ENCODE results near the gene BORCS5.

Gene BORCS5

DNA sequence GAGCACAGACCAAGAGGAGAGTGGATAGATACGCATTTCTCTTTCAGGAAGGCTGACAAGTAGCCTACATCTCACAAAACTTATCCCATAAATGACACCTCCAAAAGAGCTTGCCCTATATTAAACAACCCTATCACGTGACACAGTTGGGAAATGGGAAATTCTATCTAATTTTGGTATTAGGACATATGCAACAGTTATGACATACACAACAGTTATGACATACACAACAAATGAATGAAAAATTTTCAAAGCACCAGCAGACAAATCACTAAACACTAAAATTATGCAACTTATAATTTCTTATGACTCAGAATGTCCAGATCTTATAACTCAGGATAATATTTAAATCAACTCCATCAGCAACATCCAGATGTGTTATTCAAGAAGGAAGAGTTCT is 151.7 kb downstream of the BORCS5 start:
- H3K36me3 ChIP-seq (ENCODE audit: control insufficient read depth, insufficient read depth, low read length): no peaks in the 10 kb centered on the region
- H3K4me1 ChIP-seq (ENCODE audit: control insufficient read depth, insufficient read depth, low read length): peaks cover 13% of the 10 kb centered on the region
- no peak overlapping the region for H3K4me3 ChIP-seq (ENCODE audit: insufficient read depth, low read depth, low read length)
- 89 to 91% methylated on average over 1 to 2 of the region's 2 CpGs for WGBS, 2 experiments
- no peaks in the 10 kb centered on the region for H3K27me3 ChIP-seq (ENCODE audit: control insufficient read depth, insufficient read depth, low read length, poor library complexity, severe bottlenecking)
- H3K27ac ChIP-seq (ENCODE audit: insufficient read depth, low read depth, low read length, poor library complexity, severe bottlenecking): no peak overlapping the region
- H3K9me3 ChIP-seq (ENCODE audit: control insufficient read depth, low read length): no peaks in the 10 kb centered on the region

DNA sequence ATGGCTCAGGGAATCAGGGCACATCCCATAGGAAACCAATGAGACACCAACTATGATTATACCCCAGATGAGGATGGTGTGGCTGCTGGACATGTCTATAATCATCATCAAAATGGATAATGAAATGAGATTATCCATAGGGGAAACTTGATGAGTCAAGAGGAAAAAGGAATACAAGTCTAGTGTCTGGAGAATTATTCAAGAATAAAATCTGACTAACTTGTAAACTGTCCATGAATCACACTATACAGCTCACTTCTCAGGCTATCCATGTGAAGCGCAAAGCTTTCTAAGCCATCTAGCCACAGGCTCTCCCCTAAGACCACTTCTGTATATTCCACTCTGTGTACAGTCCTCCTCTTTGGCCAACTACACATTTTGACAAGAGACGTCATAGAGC is 153.3 kb downstream of the BORCS5 start:
- WGBS, 2 experiments: 97 to 99% methylated on average over 2 of the region's 2 CpGs
- Histone ChIP-seq H3K27ac (ENCODE audit: insufficient read depth, low read depth, low read length, poor library complexity, severe bottlenecking) (no peak overlapping the region), H3K36me3 (ENCODE audit: control insufficient read depth, insufficient read depth, low read length) (no peaks in the 10 kb centered on the region), H3K27me3 (ENCODE audit: control insufficient read depth, insufficient read depth, low read length, poor library complexity, severe bottlenecking) (no peaks in the 10 kb centered on the region), H3K4me1 (ENCODE audit: control insufficient read depth, insufficient read depth, low read length) (peaks cover 13% of the 10 kb centered on the region), H3K4me3 (ENCODE audit: insufficient read depth, low read depth, low read length) (no peak overlapping the region), H3K9me3 (ENCODE audit: control insufficient read depth, low read length) (no peaks in the 10 kb centered on the region)

DNA sequence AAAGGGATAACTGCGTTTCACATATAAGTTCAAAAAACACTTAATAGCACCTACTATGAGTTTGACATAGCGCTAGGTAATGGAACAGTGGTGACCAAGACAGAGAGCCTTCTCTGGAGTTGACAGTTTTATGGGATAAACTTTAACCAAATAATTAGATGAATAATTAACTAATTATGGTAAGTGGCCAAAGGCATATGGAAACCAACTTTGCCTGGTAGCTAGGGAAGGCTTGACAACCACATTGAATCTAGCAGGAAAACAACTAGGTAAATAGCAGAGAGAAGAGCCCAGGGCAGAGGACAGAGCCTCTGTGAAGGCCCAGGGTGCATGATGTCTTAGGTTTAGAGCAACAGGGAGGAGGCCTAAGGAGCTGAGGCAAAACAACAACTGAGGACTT is 153.7 kb downstream of the BORCS5 start:
- Histone ChIP-seq H3K9me3 (ENCODE audit: control insufficient read depth, low read length) (no peaks in the 10 kb centered on the region), H3K4me1 (ENCODE audit: control insufficient read depth, insufficient read depth, low read length) (peaks cover 13% of the 10 kb centered on the region), H3K27ac (ENCODE audit: insufficient read depth, low read depth, low read length, poor library complexity, severe bottlenecking) (no peak overlapping the region), H3K36me3 (ENCODE audit: control insufficient read depth, insufficient read depth, low read length) (no peaks in the 10 kb centered on the region), H3K27me3 (ENCODE audit: control insufficient read depth, insufficient read depth, low read length, poor library complexity, severe bottlenecking) (no peaks in the 10 kb centered on the region), H3K4me3 (ENCODE audit: insufficient read depth, low read depth, low read length) (no peak overlapping the region)
- 100% methylated on average over 2 of the region's 2 CpGs for WGBS, 2 experiments

DNA sequence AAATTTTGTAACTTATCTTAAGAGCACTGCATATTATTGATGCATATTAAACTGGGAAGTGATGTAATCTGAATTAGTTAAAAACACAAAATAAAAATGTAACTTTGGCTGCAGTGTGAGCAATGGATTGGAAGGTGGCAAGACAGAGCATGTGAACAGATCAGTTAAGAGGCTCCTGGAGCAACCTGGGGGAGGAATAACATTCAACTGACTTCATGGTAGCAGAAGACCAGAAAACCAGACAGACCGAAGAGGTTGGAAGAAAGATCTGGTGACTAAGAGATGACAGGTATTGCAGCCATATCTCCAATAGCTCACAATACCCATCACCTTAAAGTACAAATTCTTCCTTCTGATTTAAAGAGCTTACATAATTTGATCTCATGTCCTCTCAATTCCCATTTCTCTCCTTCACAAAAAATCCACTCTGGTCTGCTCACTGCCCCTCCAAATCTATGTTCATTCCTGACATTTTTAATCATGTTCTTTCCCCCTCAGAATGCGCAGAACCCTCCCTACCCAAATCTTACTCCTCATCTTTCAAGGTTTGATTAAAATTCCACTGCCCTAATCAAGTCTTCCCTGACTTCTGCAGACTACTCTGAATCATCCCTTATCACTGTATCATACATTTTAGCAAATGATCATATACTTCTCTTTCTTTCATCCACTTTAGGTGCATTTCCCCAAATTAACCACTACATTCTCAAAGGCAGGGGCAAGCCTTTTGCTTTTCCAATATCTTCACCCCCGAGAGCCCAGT is 154.3 kb downstream of the BORCS5 start:
- 68 to 93% methylated on average over 2 to 3 of the region's 3 CpGs for WGBS, 2 experiments
- no peak overlapping the region for H3K27ac ChIP-seq (ENCODE audit: insufficient read depth, low read depth, low read length, poor library complexity, severe bottlenecking)
- no peaks in the 10 kb centered on the region for H3K36me3 ChIP-seq (ENCODE audit: control insufficient read depth, insufficient read depth, low read length)

DNA sequence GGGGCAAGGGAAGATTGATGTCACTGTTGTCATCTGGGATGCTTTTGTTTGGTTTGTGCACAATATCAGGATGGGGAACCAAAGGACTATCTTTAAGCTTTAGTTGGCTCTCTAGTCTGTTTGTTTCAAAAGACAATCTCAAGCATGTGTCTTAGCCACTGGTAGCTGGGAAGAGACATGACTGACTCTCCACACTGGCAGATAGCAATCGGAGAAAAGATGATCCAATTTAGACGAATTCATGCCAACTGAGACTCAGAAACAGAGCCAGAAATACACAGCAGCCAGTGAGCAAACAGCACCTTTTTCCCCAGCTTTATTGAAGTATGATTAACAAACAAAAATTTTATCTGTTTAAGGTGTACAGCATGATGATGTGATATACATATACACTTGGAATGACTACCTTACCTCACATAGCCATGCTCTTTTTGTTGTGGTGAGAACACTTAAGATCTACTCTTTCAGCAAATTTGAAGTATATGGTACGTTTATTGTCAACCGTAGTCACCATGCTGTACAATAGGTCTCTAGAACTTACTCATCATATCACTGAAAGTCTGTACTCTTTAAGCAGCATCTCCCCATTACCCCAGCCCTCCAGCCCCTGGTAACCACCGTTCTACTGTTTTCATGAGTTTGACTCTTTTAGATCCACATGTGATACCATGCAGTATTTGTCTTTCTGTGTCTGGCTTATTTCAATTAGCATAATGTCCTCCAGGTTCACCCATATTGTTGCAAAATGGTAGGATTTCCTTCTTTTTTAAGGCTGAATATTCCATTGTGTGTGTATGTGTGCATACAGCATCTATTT is 155.2 kb downstream of the BORCS5 start:
- whole genome bisulfite sequencing, 2 experiments: 86 to 97% methylated on average over 5 of the region's 5 CpGs

More for the DNA sequence above, 154.3 kb downstream of the BORCS5 start:
- no peaks in the 10 kb centered on the region for H3K9me3 ChIP-seq (ENCODE audit: control insufficient read depth, low read length)
- no peak overlapping the region for H3K4me3 ChIP-seq (ENCODE audit: insufficient read depth, low read depth, low read length)
- peaks cover 11% of the 10 kb centered on the region for H3K4me1 ChIP-seq (ENCODE audit: control insufficient read depth, insufficient read depth, low read length)
- H3K27me3 ChIP-seq (ENCODE audit: control insufficient read depth, insufficient read depth, low read length, poor library complexity, severe bottlenecking): no peaks in the 10 kb centered on the region

GRCh38 chr12:12513416-12514006 is 156.6 kb downstream of the BORCS5 start:
- 86 to 90% methylated on average over 2 to 3 of the region's 3 CpGs for WGBS, 2 experiments
- no peak overlapping the region for H3K4me3 ChIP-seq (ENCODE audit: insufficient read depth, low read depth, low read length)
- no peaks in the 10 kb centered on the region for H3K9me3 ChIP-seq (ENCODE audit: control insufficient read depth, low read length)
- H3K27ac ChIP-seq (ENCODE audit: insufficient read depth, low read depth, low read length, poor library complexity, severe bottlenecking): no peak overlapping the region
- no peaks in the 10 kb centered on the region for H3K36me3 ChIP-seq (ENCODE audit: control insufficient read depth, insufficient read depth, low read length)
- H3K4me1 ChIP-seq (ENCODE audit: control insufficient read depth, insufficient read depth, low read length): no peaks in the 10 kb centered on the region
- H3K27me3 ChIP-seq (ENCODE audit: control insufficient read depth, insufficient read depth, low read length, poor library complexity, severe bottlenecking): no peaks in the 10 kb centered on the region

More for the DNA sequence above, 155.2 kb downstream of the BORCS5 start:
- Histone ChIP-seq H3K4me3 (ENCODE audit: insufficient read depth, low read depth, low read length) (no peak overlapping the region), H3K4me1 (ENCODE audit: control insufficient read depth, insufficient read depth, low read length) (peaks cover 2% of the 10 kb centered on the region), H3K27me3 (ENCODE audit: control insufficient read depth, insufficient read depth, low read length, poor library complexity, severe bottlenecking) (no peaks in the 10 kb centered on the region), H3K27ac (ENCODE audit: insufficient read depth, low read depth, low read length, poor library complexity, severe bottlenecking) (no peak overlapping the region), H3K36me3 (ENCODE audit: control insufficient read depth, insufficient read depth, low read length) (no peaks in the 10 kb centered on the region), H3K9me3 (ENCODE audit: control insufficient read depth, low read length) (no peaks in the 10 kb centered on the region)

- WGBS, 2 experiments: 92 to 97% methylated on average over 3 of the region's 3 CpGs
- no peak overlapping the region for H3K4me3 ChIP-seq (ENCODE audit: insufficient read depth, low read depth, low read length)
- no peaks in the 10 kb centered on the region for H3K9me3 ChIP-seq (ENCODE audit: control insufficient read depth, low read length)
- H3K27ac ChIP-seq (ENCODE audit: insufficient read depth, low read depth, low read length, poor library complexity, severe bottlenecking): no peak overlapping the region
- H3K4me1 ChIP-seq (ENCODE audit: control insufficient read depth, insufficient read depth, low read length): peaks cover 3% of the 10 kb centered on the region
- no peaks in the 10 kb centered on the region for H3K36me3 ChIP-seq (ENCODE audit: control insufficient read depth, insufficient read depth, low read length)
- no peaks in the 10 kb centered on the region for H3K27me3 ChIP-seq (ENCODE audit: control insufficient read depth, insufficient read depth, low read length, poor library complexity, severe bottlenecking)
Observed at GRCh38 chr12:12518464-12518845, 161.6 kb downstream of the BORCS5 start.

- Histone ChIP-seq H3K4me1 (ENCODE audit: control insufficient read depth, insufficient read depth, low read length) (peaks cover 3% of the 10 kb centered on the region), H3K27me3 (ENCODE audit: control insufficient read depth, insufficient read depth, low read length, poor library complexity, severe bottlenecking) (no peaks in the 10 kb centered on the region), H3K9me3 (ENCODE audit: control insufficient read depth, low read length) (no peaks in the 10 kb centered on the region), H3K4me3 (ENCODE audit: insufficient read depth, low read depth, low read length) (no peak overlapping the region), H3K27ac (ENCODE audit: insufficient read depth, low read depth, low read length, poor library complexity, severe bottlenecking) (no peak overlapping the region), H3K36me3 (ENCODE audit: control insufficient read depth, insufficient read depth, low read length) (no peaks in the 10 kb centered on the region)
- 29 to 53% methylated on average over 3 to 4 of the region's 4 CpGs for WGBS, 2 experiments
Observed at GRCh38 chr12:12518919-12519318, 162.0 kb downstream of the BORCS5 start.
